ENCODE results near the gene STARD8. TPM values are rescaled to one million over a fixed set of nuclear protein-coding genes. Genes with fewer than 3 reads are reported as not detected.
"Not testable (repeated sequence)": the region's sequence is repeated elsewhere in the genome, so short reads cannot be mapped to it uniquely, and the experiment has no call there.

STARD8 gene, protein sequence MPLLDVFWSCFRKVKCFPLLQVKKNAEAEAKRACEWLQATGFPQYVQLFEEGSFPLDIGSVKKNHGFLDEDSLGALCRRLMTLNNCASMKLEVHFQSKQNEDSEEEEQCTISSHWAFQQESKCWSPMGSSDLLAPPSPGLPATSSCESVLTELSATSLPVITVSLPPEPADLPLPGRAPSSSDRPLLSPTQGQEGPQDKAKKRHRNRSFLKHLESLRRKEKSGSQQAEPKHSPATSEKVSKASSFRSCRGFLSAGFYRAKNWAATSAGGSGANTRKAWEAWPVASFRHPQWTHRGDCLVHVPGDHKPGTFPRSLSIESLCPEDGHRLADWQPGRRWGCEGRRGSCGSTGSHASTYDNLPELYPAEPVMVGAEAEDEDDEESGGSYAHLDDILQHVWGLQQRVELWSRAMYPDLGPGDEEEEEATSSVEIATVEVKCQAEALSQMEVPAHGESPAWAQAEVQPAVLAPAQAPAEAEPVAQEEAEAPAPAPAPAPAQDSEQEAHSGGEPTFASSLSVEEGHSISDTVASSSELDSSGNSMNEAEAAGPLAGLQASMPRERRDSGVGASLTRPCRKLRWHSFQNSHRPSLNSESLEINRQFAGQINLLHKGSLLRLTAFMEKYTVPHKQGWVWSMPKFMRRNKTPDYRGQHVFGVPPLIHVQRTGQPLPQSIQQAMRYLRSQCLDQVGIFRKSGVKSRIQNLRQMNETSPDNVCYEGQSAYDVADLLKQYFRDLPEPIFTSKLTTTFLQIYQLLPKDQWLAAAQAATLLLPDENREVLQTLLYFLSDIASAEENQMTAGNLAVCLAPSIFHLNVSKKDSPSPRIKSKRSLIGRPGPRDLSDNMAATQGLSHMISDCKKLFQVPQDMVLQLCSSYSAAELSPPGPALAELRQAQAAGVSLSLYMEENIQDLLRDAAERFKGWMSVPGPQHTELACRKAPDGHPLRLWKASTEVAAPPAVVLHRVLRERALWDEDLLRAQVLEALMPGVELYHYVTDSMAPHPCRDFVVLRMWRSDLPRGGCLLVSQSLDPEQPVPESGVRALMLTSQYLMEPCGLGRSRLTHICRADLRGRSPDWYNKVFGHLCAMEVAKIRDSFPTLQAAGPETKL
- 7.5 and 12.7 TPM in 2 replicates for total RNA-seq

DNA sequence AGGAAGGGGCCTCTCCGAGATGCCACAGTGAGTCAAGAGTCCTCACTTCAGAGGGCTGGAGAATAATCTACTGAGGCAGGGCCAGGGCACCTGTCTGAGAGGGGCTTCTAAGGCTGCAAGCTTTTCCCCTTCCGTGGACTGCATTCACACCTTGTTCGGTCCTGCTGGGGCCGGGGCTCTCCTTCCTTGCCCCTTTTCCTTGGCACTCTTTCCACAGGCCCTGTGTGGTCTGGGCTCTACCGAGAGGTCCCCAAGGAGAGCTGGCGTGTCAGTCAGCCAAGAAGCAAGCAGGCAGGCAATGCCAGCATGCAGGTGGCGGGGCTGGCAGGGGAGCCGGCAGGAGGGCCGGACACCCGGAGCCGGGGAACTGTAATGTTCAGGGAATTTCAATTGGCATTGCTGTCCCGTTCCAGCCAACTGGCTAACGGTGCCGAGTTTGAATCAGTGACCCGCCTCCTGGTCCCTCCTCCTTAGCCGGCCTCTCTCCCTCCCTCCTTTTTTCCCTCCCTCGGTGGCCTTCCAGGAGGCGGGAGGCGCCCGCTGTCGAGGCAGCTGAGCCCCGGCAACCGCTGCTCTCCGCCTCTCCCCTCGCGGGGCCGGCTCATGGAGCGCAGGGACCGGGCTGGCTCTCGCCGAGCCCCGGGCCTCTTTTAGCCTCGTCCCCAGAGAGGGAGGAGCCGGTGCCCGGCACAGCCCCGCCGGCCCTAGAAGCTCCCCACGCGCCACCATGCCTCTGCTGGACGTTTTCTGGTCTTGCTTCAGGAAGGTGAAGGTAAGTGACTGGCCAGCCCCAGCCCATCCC is at the start of gene STARD8:
TSS of gene STARD8 (plus strand) at position 511 of the 802 bp plus-strand sequence. CDS start at position 728, 217 bp downstream.
- no peak for DNase-seq (ENCODE audit: extremely low read depth, low read depth, low spot score)

DNA sequence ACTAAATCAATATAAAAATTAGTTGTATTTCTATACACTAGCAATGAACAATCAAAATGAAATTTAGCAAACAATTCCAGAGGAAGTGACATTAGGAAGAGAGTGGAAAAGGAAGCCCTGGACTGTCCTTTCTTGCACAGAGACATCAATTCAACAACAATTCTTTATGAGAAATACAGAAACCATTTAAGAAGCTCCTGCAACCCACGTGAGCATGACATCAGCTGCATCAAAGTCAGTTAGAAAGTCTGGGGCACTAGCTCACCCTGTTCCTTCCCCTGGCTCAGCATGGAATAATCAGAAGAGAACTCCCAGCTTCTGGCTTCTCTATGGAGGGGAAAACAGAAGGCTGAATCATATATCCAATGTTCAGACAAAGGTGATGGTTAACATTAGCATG is 48.6 kb upstream of the STARD8 start:
- no peak for DNase-seq (ENCODE audit: extremely low read depth, low read depth, low spot score)

DNA sequence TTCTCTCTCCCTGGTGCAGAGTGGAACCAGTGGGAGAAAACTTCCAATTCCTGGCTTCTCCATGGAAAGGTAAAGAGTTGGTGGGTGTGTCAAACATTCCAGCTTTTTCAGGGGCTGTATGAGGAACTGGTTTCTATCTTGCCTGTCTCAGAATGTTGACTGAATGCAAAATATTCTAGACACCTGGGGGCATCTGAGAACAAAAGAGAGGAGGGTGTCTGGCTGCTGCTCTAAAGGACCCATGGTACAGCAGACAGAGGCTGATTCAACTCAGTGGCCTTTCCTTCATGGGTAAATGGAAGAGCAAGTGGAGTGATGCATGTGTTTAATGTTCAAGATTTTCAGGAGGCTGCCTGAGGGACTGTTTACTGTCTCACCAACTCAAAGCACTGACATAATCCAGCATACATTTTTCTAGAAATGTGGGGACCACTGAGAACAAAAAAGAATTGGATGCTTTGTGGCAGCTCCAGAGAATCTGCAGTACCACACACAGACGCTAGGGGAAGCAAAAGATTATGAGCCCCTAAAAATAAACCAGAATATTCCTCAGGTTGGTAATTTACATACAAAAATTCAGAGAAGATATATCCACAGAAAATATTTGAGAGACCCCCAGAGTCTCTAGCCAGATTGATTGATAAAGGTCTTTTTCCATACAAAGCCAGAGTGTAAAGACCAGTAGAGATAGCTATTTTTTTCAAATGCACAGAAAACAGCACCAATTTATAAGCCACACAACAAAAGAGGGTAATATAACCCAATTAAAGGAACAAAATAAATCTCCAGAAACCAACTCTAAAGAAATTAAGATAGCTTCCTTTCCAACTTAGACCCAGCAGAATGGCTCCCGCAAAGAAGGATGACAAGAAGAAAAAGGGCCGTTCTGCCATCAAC is 48.0 kb upstream of the STARD8 start:
- no peak for DNase-seq (ENCODE audit: extremely low read depth, low read depth, low spot score)

DNA sequence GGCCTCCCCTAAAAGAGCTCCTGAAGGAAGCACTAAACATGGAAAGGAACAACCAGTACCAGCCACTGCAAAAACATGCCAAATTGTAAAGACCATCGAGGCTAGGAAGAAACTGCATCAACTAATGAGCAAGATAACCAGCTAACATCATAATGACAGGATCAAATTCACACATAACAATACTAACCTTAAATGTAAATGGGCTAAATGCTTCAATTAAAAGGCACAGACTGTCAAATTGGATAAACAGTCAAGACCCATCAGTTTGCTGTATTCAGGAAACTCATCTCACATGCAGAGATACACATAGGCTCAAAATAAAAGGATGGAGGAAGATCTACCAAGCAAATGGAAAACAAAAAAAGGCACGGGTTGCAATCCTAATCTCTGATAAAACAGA is 43.2 kb upstream of the STARD8 start:
- DNase-seq (ENCODE audit: extremely low read depth, low read depth, low spot score): not testable (repeated sequence)

DNA sequence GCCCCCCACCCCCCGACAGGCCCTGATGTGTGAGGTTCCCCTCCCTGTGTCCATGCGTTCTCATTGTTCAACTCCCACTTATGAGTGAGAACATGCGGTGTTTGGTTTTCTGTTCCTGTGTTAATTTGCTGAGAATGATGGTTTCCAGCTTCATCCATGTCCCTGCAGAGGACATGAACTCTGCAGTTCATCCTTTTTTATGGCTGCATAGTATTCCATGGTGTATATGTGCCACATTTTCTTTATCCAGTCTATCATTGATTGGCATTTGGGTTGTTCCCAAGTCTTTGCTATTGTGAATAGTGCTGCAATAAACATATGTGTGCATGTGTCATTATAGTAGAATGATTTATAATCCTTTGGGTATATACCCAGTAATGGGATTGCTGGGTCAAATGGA is 32.7 kb upstream of the STARD8 start:
- not testable (repeated sequence) for DNase-seq (ENCODE audit: extremely low read depth, low read depth, low spot score)

DNA sequence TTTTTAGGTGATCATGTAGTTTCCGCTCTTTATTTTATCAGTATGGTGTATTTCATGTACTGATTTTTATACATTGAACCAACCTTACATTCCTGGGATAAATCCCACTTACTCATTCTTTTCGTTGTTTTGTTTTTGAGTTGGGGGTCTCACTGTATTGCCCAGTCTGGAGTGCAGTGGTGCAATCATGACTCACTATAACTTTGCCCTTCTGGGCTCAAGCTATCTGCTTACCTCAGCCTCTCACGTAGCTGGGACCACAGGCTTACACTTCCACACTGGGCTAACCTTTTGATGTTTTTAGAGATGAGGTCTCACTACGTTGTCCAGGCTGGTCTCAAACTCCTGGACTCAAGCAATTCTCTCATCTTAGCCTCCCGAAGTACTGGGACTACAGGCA is 19.5 kb upstream of the STARD8 start:
- DNase-seq (ENCODE audit: extremely low read depth, low read depth, low spot score): no peak

DNA sequence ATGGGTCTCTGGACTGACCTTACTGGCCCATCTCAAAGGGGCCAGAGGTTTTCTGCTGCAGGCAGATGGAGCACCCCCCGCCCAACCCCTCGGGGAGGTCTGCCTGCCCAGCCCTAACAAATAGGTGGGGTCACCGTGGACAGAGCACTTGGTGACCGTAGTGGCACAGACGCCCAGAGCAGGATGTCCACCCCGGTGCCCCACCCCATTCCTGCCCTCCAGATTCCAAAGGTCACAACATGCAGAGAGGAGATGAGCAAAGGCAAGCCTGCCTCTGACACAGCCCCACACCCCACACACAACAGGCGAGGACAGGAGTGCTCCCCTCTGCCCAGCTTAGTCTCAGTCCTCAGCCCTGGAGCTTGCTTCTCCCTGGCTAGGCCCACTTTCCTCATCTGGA is 17.5 kb upstream of the STARD8 start:
- not testable (repeated sequence) for DNase-seq (ENCODE audit: extremely low read depth, low read depth, low spot score)

DNA sequence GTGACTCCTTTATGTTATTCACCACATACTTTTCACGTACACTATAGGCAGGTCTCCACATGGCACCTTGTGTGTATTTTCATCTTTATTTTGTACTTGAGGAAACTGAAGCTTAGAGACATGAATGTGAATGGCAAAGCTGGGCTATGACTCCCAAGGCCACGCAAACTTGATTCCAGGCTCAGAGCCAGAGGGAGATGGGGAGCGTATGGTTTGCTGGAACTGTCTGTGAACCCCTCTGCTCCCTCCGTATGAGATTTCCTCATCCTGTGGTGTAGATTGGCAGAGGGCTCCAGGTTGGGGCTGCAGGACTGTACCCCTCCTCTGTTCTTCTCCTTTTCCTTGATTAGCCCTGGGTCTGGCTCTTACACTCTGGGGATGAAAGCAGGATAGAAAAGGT is 16.1 kb upstream of the STARD8 start:
- DNase-seq (ENCODE audit: extremely low read depth, low read depth, low spot score): no peak

DNA sequence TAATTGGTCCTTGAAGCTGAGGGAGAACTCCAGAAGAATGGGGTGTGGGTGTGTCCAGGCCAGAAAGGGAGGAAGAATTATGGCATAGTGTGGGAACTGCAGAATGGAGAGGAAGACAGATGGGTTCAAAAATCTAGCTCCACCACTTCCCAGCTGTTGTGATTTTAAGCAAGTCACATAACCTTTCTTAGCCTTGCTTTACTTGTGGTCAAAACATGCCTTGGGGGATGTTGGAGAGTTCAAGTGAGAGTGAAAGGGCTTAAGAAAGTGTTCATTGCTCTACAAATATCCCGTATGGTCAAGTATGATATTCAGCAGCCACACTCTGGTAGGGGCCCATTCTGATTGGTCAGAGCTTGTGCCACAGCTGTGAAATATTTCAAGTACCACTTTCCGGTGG is 15.0 kb upstream of the STARD8 start:
- DNase-seq (ENCODE audit: extremely low read depth, low read depth, low spot score): no peak

DNA sequence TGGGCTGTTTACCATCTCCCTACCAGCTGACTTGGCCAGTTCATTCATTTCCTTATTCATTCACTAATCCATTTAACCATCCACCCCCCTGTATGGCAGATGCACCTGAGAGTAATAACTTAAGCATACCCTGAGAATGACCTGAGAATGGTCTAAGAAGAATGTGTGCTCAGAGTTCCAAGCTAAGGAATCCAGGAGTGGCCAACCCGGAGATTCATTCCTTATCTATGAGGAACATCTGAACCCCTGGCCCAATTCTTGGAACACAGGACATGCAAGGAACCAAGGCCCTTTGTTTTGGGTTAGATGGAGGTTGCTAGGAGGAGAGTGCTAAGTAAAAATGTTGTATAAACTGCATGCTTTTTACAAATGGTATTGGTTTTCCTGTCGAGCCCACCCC is 13.5 kb upstream of the STARD8 start:
- no peak for DNase-seq (ENCODE audit: extremely low read depth, low read depth, low spot score)

DNA sequence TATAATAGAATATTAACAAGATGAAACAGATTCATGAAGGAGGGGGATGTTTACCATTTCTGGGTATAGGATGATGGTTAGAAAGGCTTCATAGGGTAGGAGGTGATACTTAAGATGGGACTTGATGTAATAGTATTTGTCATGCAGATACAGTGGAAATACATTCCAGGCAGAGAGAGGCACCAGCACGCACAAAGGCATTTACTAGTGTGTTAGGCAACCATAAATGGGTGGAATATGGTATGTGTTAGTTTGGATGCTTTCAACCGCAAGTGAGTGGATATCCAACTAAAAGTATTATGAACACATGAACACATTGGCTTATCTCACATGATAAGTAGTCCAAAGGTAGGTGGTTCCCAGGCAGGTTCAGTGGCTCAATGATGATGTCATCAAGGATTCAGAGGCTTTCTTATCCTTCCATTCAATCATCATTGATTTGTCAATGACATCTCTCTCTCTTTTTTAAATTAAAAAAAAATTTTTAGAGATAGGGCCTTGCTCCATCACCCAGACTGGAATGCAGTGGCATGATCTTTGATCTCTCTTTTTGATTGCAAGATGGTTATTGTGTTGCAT is 12.7 kb upstream of the STARD8 start:
- DNase-seq (ENCODE audit: extremely low read depth, low read depth, low spot score): no peak

DNA sequence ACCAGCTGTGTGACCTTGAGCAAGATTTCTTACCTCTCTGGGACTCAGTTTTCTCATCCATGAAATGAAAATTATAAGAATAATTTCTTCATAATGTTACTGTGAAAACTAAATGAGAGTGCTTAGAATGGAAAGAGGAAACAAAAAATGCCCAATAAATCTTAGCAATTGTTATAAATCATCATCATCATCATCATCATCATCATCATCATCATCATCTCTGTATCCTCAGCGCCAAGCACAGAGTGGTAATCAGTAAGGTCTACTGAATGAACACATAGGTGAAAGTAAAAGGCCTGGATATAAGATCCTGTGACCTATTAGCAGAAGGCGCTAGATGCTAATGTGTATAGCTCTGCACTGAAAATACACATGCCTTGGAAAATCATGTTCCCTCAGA is 6.8 kb upstream of the STARD8 start:
- DNase-seq (ENCODE audit: extremely low read depth, low read depth, low spot score): no peak

DNA sequence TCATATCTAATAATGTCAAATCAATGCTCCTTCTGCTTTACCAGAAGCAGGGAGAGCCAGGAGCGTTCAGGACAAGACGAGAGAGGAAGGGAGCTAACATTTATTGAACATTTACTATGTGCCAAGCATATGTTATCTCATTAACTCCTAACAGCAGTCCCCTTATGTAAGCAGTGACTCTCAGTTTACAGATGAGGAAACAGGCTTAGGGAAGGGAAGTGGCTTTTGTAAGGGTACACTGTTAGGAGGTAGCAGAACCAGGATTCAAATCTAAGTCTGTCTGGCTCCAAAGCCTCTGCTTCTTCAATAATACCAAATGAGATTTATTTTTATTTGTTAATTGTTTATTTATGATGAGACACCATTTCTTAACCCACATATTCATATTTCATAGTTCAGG is 2.6 kb upstream of the STARD8 start:
- no peak for DNase-seq (ENCODE audit: extremely low read depth, low read depth, low spot score)

DNA sequence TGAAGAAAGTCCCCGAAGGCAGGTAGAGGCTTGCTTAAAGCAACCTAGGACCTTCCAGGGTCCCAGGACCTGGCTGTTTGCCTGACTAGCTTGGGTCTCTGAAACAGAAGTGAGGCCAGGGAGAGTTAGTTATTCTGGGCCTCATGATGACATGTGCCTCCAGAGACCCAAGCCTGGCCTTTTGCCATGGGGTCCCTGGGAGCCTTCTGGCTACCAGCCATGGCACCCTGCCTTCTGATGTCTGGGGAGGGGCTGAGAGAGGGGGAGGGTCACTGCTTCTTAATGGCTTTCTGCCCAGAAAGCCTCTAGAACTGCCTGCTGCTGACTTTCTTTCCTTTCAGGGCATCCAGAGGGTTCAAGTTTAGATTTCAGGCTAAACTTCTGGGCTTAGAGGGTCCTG is 1.0 kb upstream of the STARD8 start:
- DNase-seq (ENCODE audit: extremely low read depth, low read depth, low spot score): no peak

DNA sequence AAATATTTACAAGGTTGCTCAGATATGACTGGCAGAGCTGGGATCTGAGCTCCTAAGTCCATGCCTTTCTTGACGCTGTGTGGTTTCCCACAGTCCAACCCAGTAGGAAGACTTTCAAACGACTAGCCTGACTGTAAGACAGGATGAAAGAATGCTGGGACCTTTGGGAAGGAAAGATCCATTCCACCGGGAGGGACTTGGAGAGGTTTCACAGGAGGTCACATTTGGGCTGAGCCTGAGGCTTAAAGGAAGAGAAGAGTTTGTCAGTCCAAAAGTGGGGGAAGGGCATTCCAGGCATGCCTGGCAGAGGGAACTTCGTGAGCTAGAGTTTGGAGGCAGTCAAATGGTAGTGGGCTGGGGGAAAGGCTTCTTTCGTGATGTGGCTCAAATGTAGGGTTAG is 1.5 kb downstream of the STARD8 start:
- DNase-seq (ENCODE audit: extremely low read depth, low read depth, low spot score): no peak

DNA sequence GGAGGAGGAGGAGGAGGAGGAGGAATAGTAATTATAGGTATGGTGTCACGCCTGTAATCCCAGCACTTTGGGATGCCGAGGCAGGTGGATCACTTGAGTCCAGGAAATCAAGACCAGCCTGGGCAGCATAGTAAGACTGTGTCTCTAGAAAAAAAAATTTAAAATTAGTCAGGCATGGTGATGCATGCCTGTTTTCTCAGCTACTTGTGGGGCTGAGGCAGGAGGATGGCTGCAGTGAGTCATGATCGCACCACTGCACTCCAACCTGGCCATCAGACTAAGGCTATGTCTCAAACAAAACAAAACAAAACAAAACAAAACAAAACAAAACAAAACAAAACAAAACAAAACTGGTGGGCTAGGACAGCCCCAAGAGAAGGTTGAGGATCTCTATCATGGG is 3.0 kb downstream of the STARD8 start:
- no peak for DNase-seq (ENCODE audit: extremely low read depth, low read depth, low spot score)

DNA sequence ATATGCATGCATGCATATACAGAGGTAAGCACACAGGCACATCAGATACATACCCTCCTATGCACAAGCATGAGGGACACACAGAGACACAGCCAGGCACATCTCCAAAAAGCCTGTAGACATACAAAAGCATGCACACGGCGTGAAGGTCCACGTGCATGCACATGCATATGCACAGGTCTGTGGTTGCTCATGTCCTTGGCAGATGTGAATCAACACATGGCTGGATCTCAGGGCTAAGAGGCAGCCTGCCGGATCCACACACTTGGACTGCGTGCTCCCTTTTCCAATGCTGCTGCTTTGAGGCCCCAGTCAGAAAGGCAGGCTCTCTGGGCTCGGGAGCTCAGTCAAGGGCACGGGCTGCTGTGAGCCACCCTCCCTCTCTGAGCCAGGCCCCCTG is 3.6 kb downstream of the STARD8 start:
- DNase-seq (ENCODE audit: extremely low read depth, low read depth, low spot score): no peak

DNA sequence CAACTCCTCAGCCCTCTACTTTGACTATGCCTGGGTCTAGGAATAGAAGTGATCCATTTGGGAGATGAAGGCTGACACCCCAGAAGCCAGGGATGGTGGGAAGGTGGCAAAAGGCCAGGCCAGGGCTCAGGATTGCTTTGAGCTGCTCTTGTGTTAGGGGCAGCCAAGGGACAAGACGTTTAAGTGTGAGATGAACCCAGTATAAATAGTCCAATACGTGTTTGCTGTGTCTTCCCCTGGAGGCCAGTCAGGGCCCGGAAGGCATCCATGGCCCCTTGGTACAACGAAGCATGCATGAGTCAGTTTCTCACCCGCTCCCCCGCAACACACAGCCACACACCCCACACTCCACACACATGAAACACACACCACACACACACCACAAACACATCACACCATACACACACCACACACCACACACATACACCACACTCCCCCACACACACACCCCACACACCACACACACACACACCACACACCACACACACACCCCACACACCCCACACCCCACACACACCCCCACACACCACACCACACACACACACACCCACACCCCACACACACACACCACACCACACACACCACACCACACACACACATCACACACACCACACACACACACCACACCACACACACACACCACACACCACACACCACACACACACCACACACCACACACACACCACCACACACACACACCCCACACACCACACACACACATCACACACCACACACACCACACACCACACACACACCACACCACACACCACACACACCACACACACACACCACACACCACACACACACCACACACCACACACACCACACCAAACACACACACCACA is 5.1 kb downstream of the STARD8 start:
- DNase-seq (ENCODE audit: extremely low read depth, low read depth, low spot score): no peak
